ENCODE results near the gene SMG6.

GRCh38 chr17:2202996-2203575, 100.5 kb downstream of the SMG6 start:
- TF ChIP-seq CTCF (conservative IDR thresholded peaks at IDR 0.05 in 1 of 2, IDR thresholded peaks at IDR 0.05 in 1 of 2; ENCODE audit: extremely low read depth in 1 of 2, insufficient read depth in 1 of 2, low read depth in 1 of 2, low read length in 2 of 2) (no peak), EZH2 (IDR thresholded peaks at IDR 0.05; ENCODE audit: borderline replicate concordance, low read length) (no peak)

Measured in mammary epithelial cell (primary cell).